Cardiac septum (tissue), 1 donor: ENCODE data around the gene EEF2K. TPM values are rescaled to one million over a fixed set of nuclear protein-coding genes. Genes with fewer than 3 reads are reported as not detected.
A peak's percentile ranks its signal among the peaks of the same experiment; 100 is the strongest.
"Not testable (repeated sequence)": the region's sequence is repeated elsewhere in the genome, so short reads cannot be mapped to it uniquely, and the experiment has no call there.

Source experiments
- DNase-seq: peaks from one replicate; pipeline ENCODE4 v3.0.0-alpha.2; 2020; ENCODE audit warnings: low spot score
- intact Hi-C: fragments of 100-400 bp; cut with DNase I; formaldehyde crosslinking; loops from one replicate; pipeline ENCODE4 v1.14.0; 2022
- total RNA-seq: library from RNA; stranded (reverse); fragmentation: NEBNext Ultra II Directional; extraction: Animal tissue kit (Norgen Biotek cat#: 25700); gene quantifications from one replicate; pipeline ENCODE4 v1.2.1, GENCODE V29; 2021
- donor health status: DM: no; HTN: no; CAD: no.

EEF2K gene
- total RNA-seq, 1 donor from 2014 or later, result 16.2 TPM

GRCh38 chr16:22188595-22189442 is 17.3 kb upstream of the EEF2K start:
- DNase-seq, result no peak
- intact Hi-C loops, result loop anchor here (2.0 to 5.0 kb wide), 4 partner anchors 87 to 188 kb away; partner anchors contain the start of genes MOSMO and PDZD9

DNA sequence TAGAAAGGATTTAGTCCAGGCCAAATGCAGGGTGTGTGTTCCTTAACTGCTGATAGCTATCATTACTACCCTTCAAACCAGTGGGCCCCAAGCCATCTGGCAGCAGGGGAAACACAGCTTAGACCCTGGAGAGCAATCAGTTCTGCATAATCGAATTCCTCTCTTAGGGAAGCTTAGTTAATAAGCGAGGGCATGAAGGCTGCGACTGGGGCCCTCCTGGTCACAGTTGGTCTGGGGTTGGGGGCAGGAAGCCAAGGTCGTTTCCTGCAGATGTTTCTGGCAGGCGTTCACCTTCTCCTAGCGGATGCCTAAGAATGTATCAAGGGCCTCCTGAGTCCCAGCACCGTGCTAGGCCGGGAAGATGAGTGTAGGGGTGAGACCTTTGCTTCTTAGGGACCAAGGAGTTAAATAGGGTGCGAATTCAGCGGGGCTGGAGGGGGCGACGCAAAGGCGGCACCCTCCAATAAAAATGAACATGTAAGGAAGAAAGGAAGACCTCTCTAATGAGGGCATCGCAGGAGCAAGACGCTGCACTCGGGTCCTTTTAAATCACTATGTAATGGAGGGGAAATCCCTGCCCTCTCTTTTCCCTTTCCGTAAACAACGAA is 16.5 kb upstream of the EEF2K start:
- DNase-seq, result no peak
- intact Hi-C loops, result loop anchor here (2.0 to 5.0 kb wide), 5 partner anchors 17 to 189 kb away; partner anchors contain the start of genes EEF2K, MOSMO and PDZD9

- intact Hi-C loops, result loop anchor here (2.0 kb wide), 1 partner anchor 17 kb away; the partner anchor contains the start of gene EEF2K
- DNase-seq, result peak; percentile 100
These were observed 15.8 kb upstream of the EEF2K start for GRCh38 chr16:22190081-22190775.

GRCh38 chr16:22190776-22191531 is 15.1 kb upstream of the EEF2K start:
- intact Hi-C loops, result loop anchor here (2.0 kb wide), 1 partner anchor 16 kb away; the partner anchor contains the start of gene EEF2K
- DNase-seq, result peak; percentile 100

- no peak for DNase-seq
- intact Hi-C loops, result loop anchor here (2.0 kb wide), 1 partner anchor 15 kb away; the partner anchor contains the start of gene EEF2K
These were observed 14.4 kb upstream of the EEF2K start for GRCh38 chr16:22191532-22192260.

DNA sequence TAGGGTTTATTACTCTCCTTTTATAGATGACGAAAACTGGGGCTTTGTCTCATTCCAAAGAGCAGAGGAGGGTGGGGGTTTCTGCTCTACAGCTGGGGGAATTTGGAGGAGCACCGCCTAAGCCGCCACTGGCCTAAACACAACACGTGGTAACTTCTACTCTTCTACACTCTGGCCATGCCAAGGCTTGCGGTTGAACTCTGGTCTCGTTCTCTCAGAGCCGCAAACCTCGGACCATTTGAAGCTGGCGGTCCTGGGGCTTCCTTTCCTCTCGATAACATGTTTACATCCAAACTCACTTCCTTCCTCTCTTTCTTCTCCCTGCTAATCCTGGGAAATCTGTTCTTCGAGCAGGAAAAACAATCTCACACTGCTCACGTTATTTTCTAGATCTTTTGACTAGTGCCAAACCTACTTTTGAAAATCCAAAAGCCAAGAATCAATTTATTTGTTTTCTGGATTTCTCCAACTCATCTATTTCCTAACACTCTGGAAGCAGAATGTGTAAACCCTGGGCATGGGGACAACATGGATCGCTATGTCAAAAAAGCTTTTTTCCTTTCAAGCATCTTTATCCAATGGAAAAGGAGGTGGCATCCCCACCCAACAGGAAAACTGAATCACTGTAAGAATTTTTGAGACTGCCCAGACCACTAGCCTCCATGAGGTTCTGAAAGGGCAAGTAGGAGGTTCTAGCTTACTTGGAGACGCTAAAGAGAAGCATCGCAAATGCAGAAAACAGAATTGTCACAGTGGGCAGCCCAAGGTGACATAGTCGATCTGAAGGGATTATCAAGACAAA is 13.6 kb upstream of the EEF2K start:
- DNase-seq, result peak; percentile 86
- intact Hi-C loops, result no loop called here

- DNase-seq, result no peak
- intact Hi-C loops, result no loop called here
These were observed 13.0 kb upstream of the EEF2K start for GRCh38 chr16:22193063-22193411.

- intact Hi-C loops, result loop anchor here (1.0 kb wide), 1 partner anchor 11 kb away; the partner anchor contains the start of gene EEF2K
- DNase-seq, result no peak
These were observed 11.2 kb upstream of the EEF2K start for GRCh38 chr16:22194707-22195444.

DNA sequence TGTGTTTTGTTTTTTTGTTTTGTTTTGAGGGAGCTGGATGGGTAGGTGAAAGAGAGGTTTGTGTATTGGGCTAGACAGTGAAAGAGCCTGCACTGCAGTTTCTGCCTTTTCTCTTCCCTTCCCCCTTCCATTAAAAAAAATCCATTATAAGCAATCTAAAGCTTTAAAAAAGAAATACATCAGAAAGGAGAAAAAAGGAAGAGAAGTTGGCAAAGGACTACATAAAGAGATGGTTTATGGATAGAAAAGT is 10.7 kb upstream of the EEF2K start:
- intact Hi-C loops, result loop anchor here (1.0 kb wide), 1 partner anchor 11 kb away; the partner anchor contains the start of gene EEF2K

GRCh38 chr16:22195695-22196558 is 10.2 kb upstream of the EEF2K start:
- DNase-seq, result peak; percentile 96
- intact Hi-C loops, result loop anchor here (1.0 to 2.0 kb wide), 2 partner anchors 10 to 101 kb away; partner anchors contain the start of genes EEF2K and POLR3E

More for the DNA sequence above, 10.7 kb upstream of the EEF2K start:
- DNase-seq, result no peak

DNA sequence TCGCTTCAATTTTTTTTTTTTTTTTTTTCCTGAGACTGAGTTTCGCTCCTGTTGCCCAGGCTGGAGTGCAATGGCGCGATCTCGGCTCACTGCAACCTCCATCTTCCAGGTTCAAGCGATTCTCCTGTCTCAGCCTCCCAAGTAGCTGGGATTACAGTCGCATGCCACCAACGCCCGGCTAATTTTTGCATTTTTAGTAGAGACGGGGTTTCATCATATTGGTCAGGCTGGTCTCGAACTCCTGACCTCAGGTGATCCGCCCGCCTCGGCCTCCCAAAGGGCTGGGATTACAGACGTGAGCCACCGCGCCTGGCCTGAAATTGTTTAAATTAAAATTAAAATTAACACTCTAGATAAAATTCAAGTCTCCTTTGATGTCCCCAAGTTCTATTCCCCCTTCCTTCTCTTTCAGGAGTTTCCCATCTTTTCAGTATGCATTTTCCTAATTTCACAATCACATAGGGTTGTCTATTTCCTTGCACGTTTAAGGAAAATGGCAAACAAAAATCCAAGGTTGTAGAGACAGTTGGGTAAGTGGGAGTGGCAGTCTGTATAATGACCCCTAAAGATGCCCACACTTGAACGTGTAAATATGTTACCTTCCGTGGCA is 9.4 kb upstream of the EEF2K start:
- DNase-seq, result not testable (repeated sequence)
- intact Hi-C loops, result loop anchor here (2.0 kb wide), 1 partner anchor 100 kb away; the partner anchor contains the start of gene POLR3E

DNA sequence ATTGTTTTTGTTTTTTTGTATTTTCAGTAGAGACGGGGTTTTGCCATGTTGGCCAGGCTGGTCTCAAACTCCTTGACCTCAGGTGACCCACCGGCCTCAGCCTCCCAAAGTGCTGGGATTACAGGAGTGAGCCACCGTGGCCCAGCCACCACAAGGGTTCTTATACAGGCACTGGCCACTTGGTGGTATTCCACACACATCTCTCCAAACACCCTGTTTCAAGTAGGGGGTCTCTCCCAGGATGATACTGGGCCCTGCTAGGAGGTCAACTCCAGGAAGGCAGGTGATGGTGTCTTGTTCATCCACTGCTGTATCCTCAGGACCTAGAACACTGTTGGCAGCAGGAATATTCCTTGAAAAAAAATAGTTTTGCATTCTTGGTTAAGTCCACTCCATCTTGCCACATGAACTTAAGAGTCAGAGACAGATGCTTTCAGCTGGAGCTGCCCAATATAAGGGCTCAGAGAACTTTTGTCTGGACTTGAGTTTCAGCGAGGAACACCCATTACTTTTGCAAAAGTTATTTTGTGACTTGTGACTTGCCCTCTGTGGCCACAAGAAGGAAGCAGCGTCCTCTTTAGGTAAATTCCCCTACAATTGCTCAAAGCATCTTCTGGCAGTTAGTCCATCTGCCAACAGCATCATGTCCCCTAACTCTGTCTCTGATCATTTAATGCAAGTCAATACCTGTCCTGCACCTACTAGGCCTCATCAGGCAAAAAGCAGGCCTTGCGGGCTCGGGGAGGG is 7.4 kb upstream of the EEF2K start:
- intact Hi-C loops, result no loop called here
- no peak for DNase-seq

GRCh38 chr16:22202261-22202637 is 3.8 kb upstream of the EEF2K start:
- no peak for DNase-seq
- intact Hi-C loops, result loop anchor here (10.0 kb wide), 1 partner anchor 1047 kb away; the partner anchor contains the start of genes DNAH3 and LDAF1

DNA sequence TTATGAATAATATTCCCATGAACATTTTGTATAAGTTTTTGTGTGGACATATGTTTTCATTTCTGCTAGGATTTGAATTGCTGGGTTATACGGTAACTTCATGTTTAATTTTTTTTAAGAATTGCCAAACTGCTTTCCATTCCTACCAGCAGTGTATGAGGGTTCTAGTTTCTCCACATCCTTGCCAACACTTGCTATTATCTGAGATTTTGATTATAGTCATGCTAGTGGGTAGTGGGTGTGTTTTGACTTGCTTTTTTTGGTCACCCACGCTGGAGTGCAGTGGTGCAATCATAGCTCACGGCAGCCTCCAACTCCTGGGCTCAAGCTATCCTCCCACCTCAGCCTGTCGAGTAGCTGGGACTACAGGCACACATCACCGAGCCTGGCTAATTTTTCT is 3.0 kb upstream of the EEF2K start:
- intact Hi-C loops, result loop anchor here (10.0 kb wide), 1 partner anchor 1048 kb away; the partner anchor contains the start of genes DNAH3 and LDAF1
- no peak for DNase-seq

DNA sequence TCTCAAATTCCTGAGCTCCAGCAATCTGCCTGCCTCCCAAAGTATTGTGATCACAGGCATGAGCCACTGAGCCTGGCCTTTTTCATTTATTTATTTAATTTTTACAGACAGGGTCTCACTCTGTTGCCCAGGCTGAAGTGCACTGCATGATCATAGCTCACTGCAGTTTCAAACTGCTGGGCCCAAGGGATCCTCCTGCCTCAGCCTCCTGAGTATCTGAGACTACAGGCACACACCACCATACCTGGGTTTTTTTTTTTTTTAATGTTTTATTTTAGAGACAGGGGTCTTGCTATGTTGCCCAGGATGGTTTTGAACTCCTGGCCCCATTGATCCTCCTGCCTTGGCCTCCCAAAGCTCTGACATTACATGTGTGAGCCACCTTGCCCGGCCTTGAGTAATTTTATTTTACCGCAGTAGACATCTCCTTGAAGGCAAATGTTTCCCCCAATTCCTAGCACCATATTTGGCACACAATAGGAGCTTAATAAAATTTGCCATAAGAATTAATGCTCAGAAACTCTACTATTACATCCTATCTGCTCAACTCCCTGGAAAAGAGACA is 1.9 kb upstream of the EEF2K start:
- DNase-seq, result no peak
- intact Hi-C loops, result loop anchor here (10.0 kb wide), 1 partner anchor 1049 kb away; the partner anchor contains the start of genes DNAH3 and LDAF1
